ENCODE results near the gene C1QA. TPM values are rescaled to one million over a fixed set of nuclear protein-coding genes. Genes with fewer than 3 reads are reported as not detected.
"Not testable (repeated sequence)": the region's sequence is repeated elsewhere in the genome, so short reads cannot be mapped to it uniquely, and the experiment has no call there.

Gene C1QA
- total and polyA plus RNA-seq, 8 donors, result 2.9 to 127 (median 74.1) TPM

DNA sequence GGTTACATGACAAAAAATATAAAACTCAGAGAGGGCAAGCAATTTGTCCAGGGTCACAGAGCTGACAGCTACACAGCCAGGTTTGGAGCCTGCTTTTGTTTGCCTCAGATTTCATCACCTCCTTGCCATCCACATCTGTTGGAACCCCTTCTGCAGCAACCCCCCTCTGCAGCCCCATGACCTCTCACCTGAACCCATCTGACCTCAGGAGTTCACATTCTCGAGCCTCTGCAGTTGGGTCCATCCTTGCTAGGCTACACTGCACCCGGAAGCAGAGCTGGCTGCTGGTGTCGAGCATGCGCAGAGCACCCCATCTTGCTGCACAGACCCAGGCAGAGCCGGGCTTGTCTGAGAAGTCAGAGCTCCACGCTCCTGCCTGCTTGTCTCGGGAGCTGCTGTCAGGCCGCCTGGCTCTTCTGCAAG is 26.6 kb downstream of the C1QA start:
- DNase-seq, result no peak
- no peak for TF ChIP-seq EP300 (IDR thresholded peaks at IDR 0.05)
- no peak for TF ChIP-seq POLR2AphosphoS5 (IDR thresholded peaks at IDR 0.05)
- TF ChIP-seq, protein P1, sequence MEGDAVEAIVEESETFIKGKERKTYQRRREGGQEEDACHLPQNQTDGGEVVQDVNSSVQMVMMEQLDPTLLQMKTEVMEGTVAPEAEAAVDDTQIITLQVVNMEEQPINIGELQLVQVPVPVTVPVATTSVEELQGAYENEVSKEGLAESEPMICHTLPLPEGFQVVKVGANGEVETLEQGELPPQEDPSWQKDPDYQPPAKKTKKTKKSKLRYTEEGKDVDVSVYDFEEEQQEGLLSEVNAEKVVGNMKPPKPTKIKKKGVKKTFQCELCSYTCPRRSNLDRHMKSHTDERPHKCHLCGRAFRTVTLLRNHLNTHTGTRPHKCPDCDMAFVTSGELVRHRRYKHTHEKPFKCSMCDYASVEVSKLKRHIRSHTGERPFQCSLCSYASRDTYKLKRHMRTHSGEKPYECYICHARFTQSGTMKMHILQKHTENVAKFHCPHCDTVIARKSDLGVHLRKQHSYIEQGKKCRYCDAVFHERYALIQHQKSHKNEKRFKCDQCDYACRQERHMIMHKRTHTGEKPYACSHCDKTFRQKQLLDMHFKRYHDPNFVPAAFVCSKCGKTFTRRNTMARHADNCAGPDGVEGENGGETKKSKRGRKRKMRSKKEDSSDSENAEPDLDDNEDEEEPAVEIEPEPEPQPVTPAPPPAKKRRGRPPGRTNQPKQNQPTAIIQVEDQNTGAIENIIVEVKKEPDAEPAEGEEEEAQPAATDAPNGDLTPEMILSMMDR (IDR thresholded peaks at IDR 0.05), result no peak
- TF ChIP-seq POLR2A (IDR thresholded peaks at IDR 0.05), result no peak
- no peak overlapping the region for H3K27ac ChIP-seq
- intact Hi-C loops (cut with DNase I; ENCODE audit: low total_unique reads), result no loop called here
- H3K4me3 ChIP-seq, result no peak overlapping the region
- 75 to 85% (median 76%) methylated on average over 7 to 8 of the region's 8 CpGs for WGBS, 5 donors
- no peaks in the 10 kb centered on the region for H3K9me3 ChIP-seq
- H3K27me3 ChIP-seq, result peaks cover 0 to 16% (median 0%) of the 10 kb centered on the region in 3 donors
- H3K36me3 ChIP-seq, result no peaks in the 10 kb centered on the region
- no peaks in the 10 kb centered on the region for H3K4me1 ChIP-seq

- Histone ChIP-seq H3K27ac (no peak overlapping the region), H3K4me1 (no peaks in the 10 kb centered on the region), H3K36me3 (no peaks in the 10 kb centered on the region), H3K9me3 (no peaks in the 10 kb centered on the region), H3K27me3 (peaks cover 0 to 42% (median 6%) of the 10 kb centered on the region in 3 donors), H3K4me3 (no peak overlapping the region)
- DNase-seq, result peak in 1 of 2 donors; percentile 77
- intact Hi-C loops (cut with DNase I; ENCODE audit: low total_unique reads), result no loop called here
- no peak for TF ChIP-seq POLR2AphosphoS5 (IDR thresholded peaks at IDR 0.05)
- TF ChIP-seq, protein P1 (IDR thresholded peaks at IDR 0.05), result peak in 2 of 7 experiments; percentile 3 to 16
- WGBS, 5 donors, result 38 to 64% (median 47%) methylated on average over 6 to 7 of the region's 7 CpGs
Observed at GRCh38 chr1:22665752-22666151, 29.3 kb downstream of the C1QA start.

GRCh38 chr1:22666412-22666811 is 30.0 kb downstream of the C1QA start:
- H3K27me3 ChIP-seq, result peaks cover 0 to 49% (median 6%) of the 10 kb centered on the region in 3 donors
- no peaks in the 10 kb centered on the region for H3K36me3 ChIP-seq
- no peaks in the 10 kb centered on the region for H3K9me3 ChIP-seq
- WGBS, 5 donors, result 45 to 68% (median 58%) methylated on average over 2 of the region's 2 CpGs
- H3K27ac ChIP-seq, result no peak overlapping the region
- TF ChIP-seq POLR2A (IDR thresholded peaks at IDR 0.05) (no peak), EP300 (IDR thresholded peaks at IDR 0.05) (no peak), POLR2AphosphoS5 (IDR thresholded peaks at IDR 0.05) (no peak)
- TF ChIP-seq, protein P1 (IDR thresholded peaks at IDR 0.05), result no peak
- no peaks in the 10 kb centered on the region for H3K4me1 ChIP-seq
- no peak overlapping the region for H3K4me3 ChIP-seq
- intact Hi-C loops (cut with DNase I; ENCODE audit: low total_unique reads), result no loop called here
- DNase-seq, result no peak

DNA sequence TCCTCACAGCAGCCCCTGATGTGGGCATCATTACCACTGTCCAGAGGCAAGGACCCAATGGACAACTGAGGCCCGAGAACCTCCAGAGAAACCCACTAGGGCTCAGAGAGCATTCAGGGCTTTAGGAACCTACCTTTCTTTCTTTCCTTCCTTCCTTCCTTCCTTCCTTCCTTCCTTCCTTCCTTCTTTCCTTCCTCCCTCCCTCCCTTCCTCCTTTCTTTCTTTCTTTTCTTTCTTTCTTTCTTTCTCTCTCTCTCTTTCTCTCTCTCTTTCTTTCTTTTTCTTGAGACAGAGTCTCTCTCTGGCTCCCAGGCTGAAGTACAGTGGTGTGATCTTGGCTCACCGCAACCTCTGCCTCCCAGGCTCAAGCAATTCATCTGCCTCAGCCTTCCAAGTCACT is 32.4 kb downstream of the C1QA start:
- H3K36me3 ChIP-seq; DNase-seq; H3K9me3 ChIP-seq; H3K4me1 ChIP-seq; H3K4me3 ChIP-seq; intact Hi-C loops (cut with DNase I; ENCODE audit: low total_unique reads); H3K27ac ChIP-seq: not testable (repeated sequence)
- 69 to 95% (median 88%) methylated on average over 2 of the region's 2 CpGs for WGBS, 5 donors
- peaks cover 7 to 65% (median 17%) of the 10 kb centered on the region in 3 donors for H3K27me3 ChIP-seq

DNA sequence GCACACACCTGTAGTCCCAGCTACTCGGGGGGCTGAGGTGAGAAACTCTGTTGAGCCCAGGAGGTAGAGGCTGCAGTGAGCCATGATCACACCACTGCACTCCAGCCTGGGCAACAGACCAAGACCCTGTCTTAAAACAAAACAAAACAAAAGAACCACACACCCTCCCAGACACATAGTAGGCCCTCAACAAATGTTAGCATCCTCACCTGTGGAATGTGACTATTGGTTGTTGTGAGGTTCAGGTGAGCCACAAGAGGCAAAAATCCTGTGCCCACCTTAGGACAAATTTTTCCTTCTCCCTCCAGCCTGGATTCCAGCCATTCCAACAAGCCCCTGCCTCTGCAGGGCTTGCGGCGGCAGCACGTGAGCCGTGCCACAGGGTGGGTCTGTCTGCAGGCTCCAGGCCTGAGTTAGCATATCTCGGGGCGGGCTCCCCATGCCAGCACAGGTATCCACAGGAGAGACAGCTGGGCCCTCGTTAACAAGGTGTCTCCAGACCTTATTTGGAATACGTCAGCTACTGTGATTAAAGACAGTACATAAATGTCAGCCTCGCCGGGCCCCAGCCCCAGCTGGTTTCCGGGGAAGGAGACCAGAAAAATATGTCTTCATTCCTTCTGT is 34.0 kb downstream of the C1QA start:
- Histone ChIP-seq H3K36me3 (no peaks in the 10 kb centered on the region), H3K27me3 (peaks cover 7 to 76% (median 23%) of the 10 kb centered on the region in 3 donors), H3K9me3 (no peaks in the 10 kb centered on the region), H3K4me3 (no peak overlapping the region), H3K4me1 (no peaks in the 10 kb centered on the region), H3K27ac (no peak overlapping the region)
- DNase-seq, result peak in 1 of 2 donors; percentile 59
- intact Hi-C loops (cut with DNase I; ENCODE audit: low total_unique reads), result no loop called here
- TF ChIP-seq, protein P1 (IDR thresholded peaks at IDR 0.05), result no peak
- TF ChIP-seq POLR2A (IDR thresholded peaks at IDR 0.05) (no peak), POLR2AphosphoS5 (IDR thresholded peaks at IDR 0.05) (no peak), EP300 (IDR thresholded peaks at IDR 0.05) (no peak)
- 23 to 53% (median 28%) methylated on average over 9 to 12 of the region's 12 CpGs for whole genome bisulfite sequencing, 5 donors
